ENCODE data around the gene GIPC2. TPM values are rescaled to one million over a fixed set of nuclear protein-coding genes. Genes with fewer than 3 reads are reported as not detected.

Gene GIPC2
- total and polyA plus RNA-seq, 10 of the 15 experiments (the other 5 are each of a cell fraction or from before 2014, with no cell fraction given) = 0.03 to 0.23 (median 0.06) TPM; not detected in 2

GRCh38 chr1:78094639-78095038, 48.9 kb downstream of the GIPC2 start:
- TF ChIP-seq ZNF622 (IDR thresholded peaks at IDR 0.05) = no peak
- TF ChIP-seq RELA (IDR thresholded peaks at IDR 0.05; ENCODE audit: borderline replicate concordance, partially characterized antibody) = no peak
- no peak for TF ChIP-seq BCL11A (IDR thresholded peaks at IDR 0.05; ENCODE audit: low read depth, low read length)
- TF ChIP-seq CREM (IDR thresholded peaks at IDR 0.05; ENCODE audit: low read depth) = no peak
- no peak for TF ChIP-seq JUND (IDR thresholded peaks at IDR 0.05; ENCODE audit: low read depth, low read length)
- no peak for TF ChIP-seq PKNOX1 (IDR thresholded peaks at IDR 0.05)
- TF ChIP-seq GATAD2B (conservative IDR thresholded peaks at IDR 0.05; ENCODE audit: low read depth) = no peak
- no peak for TF ChIP-seq IRF4 (IDR thresholded peaks at IDR 0.05; ENCODE audit: low read depth, low read length)
- no TSS peak for BruUV-seq (replicated peaks)
- intact Hi-C loops (cut with micrococcal nuclease; ENCODE audit: unreplicated experiment) (no loop called here), in situ Hi-C loops (cut with MboI) (no loop called here)
- DNase-seq (ENCODE audit: low read depth, low spot score) (no peak), ATAC-seq (no peak), FAIRE-seq (no peak)
- SMC1A ChIA-PET (ENCODE audit: uncharacterized antibody, unreplicated experiment) = no interaction called here
- CTCF ChIA-PET = interaction anchor here (1.7 kb wide), 1 partner anchor 9 kb away, joined by 4 read pairs; no protein-coding TSS in a partner anchor
- Histone ChIP-seq H3K4me3 (no peak overlapping the region), H3K27me3 (replicated peaks in 1 of 2; ENCODE audit: control insufficient read depth in 2 of 2, insufficient read depth in 2 of 2, low read length in 1 of 2) (no peaks in the 10 kb centered on the region; a peak in 1 of 4 replicates), H3K79me2 (ENCODE audit: control insufficient read depth, insufficient read depth, low read length) (no peaks in the 10 kb centered on the region), H2AFZ (ENCODE audit: control insufficient read depth, low read depth, low read length) (no peak overlapping the region), H3K4me1 (ENCODE audit: control insufficient read depth, insufficient read depth, low read length) (no peaks in the 10 kb centered on the region), H4K20me1 (ENCODE audit: control insufficient read depth, insufficient read depth) (no peaks in the 10 kb centered on the region), H3K4me2 (ENCODE audit: control insufficient read depth, insufficient read depth) (no peak overlapping the region), H3K36me3 (ENCODE audit: control insufficient read depth in 2 of 2, insufficient read depth in 2 of 2, low read length in 1 of 2) (no peaks in the 10 kb centered on the region), H3K9me3 (replicated peaks; ENCODE audit: control insufficient read depth, insufficient read depth, low read length) (no peaks in the 10 kb centered on the region), H3K27ac (ENCODE audit: control insufficient read depth, insufficient read depth) (no peak overlapping the region), H3K9ac (ENCODE audit: control insufficient read depth, insufficient read depth, low read length) (no peak overlapping the region)
- 0% methylated on average over 1 of the region's 1 CpG for WGBS (ENCODE audit: insufficient coverage, insufficient replicate concordance, low lambda C conversion rate, missing lambda C conversion rate)
- POLR2A ChIA-PET = no interaction called here
- RAD21 ChIA-PET (ENCODE audit: unreplicated experiment) = interaction anchor here (2.0 kb wide), 1 partner anchor 20 kb away, joined by 4 read pairs; no protein-coding TSS in a partner anchor

- Histone ChIP-seq H3K27me3 (replicated peaks in 1 of 2; ENCODE audit: control insufficient read depth in 2 of 2, insufficient read depth in 2 of 2, low read length in 1 of 2) (no peaks in the 10 kb centered on the region; a peak in 1 of 4 replicates), H3K27ac (ENCODE audit: control insufficient read depth, insufficient read depth) (no peak overlapping the region), H3K9ac (ENCODE audit: control insufficient read depth, insufficient read depth, low read length) (no peak overlapping the region), H3K4me1 (ENCODE audit: control insufficient read depth, insufficient read depth, low read length) (no peaks in the 10 kb centered on the region), H3K36me3 (ENCODE audit: control insufficient read depth in 2 of 2, insufficient read depth in 2 of 2, low read length in 1 of 2) (no peaks in the 10 kb centered on the region), H3K4me3 (no peak overlapping the region), H2AFZ (ENCODE audit: control insufficient read depth, low read depth, low read length) (no peak overlapping the region), H3K4me2 (ENCODE audit: control insufficient read depth, insufficient read depth) (no peak overlapping the region), H3K9me3 (replicated peaks; ENCODE audit: control insufficient read depth, insufficient read depth, low read length) (no peaks in the 10 kb centered on the region), H3K79me2 (ENCODE audit: control insufficient read depth, insufficient read depth, low read length) (no peaks in the 10 kb centered on the region), H4K20me1 (ENCODE audit: control insufficient read depth, insufficient read depth) (no peaks in the 10 kb centered on the region)
- ATAC-seq (no peak), DNase-seq (ENCODE audit: low read depth, low spot score) (no peak), FAIRE-seq (no peak)
- CTCF ChIA-PET = interaction anchor here (1.2 kb wide), 1 partner anchor 19 kb away, joined by 3 read pairs; no protein-coding TSS in a partner anchor
- RAD21 ChIA-PET (ENCODE audit: unreplicated experiment) = no interaction called here
- in situ Hi-C loops (cut with MboI) = no loop called here
- POLR2A ChIA-PET = no interaction called here
- intact Hi-C loops (cut with micrococcal nuclease; ENCODE audit: unreplicated experiment) = no loop called here
- 25% methylated on average over 2 of the region's 2 CpGs for WGBS (ENCODE audit: insufficient coverage, insufficient replicate concordance, low lambda C conversion rate, missing lambda C conversion rate)
- BruUV-seq (replicated peaks) = no TSS peak
- SMC1A ChIA-PET (ENCODE audit: uncharacterized antibody, unreplicated experiment) = no interaction called here
- TF ChIP-seq KAT2A (conservative IDR thresholded peaks at IDR 0.05; ENCODE audit: control insufficient read depth, low read depth, low read length) = no peak
- TF ChIP-seq SP1 (IDR thresholded peaks at IDR 0.05; ENCODE audit: low read depth, low read length) = no peak
- TF ChIP-seq FOXM1 (IDR thresholded peaks at IDR 0.05; ENCODE audit: low read depth, low read length) = no peak
- TF ChIP-seq CUX1 (IDR thresholded peaks at IDR 0.05; ENCODE audit: insufficient replicate concordance, low read depth, low read length) = no peak
- no peak for TF ChIP-seq SIN3A (IDR thresholded peaks at IDR 0.05; ENCODE audit: low read depth, low read length)
Measured at GRCh38 chr1:78095593-78095992, 49.8 kb downstream of the GIPC2 start.

Data from GM12878 (cell line).